ENCODE data around the gene CLIC5. TPM values are rescaled to one million over a fixed set of nuclear protein-coding genes. Genes with fewer than 3 reads are reported as not detected.

Gene CLIC5
- total RNA-seq, 4 donors from 2014 or later = 0.56 to 1.3 (median 1.2) TPM

DNA sequence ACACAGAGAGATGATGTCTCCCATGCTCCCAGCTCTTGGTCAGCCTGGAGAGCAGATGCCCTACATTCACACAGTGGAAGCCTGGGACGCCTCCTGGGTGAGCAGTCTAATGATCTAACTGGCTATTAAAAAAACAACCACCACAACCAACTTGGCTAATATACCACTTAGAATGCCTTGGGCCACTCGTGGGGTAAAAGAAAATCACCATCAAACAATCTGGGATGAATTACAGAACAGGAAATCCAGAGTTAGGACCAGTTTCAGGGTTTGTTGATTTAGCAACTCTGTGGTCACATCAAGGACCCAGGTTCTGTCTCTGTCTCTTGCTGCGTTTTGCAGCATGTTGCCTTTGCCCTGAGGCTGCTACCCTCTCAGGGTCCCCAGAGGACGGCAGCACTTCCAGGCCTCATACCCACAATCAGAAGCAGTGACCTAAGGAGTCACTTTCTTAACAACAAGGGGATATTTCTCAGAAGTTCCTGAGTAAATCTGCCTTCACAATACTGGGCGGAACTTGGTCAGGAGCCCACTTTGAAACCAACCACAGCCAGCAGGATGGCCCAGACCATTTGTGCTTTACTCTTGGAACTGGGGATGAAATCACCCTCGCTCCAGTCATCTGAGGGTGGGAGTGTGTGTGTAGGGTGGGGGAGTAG lies 118.7 kb downstream of the CLIC5 start:
- no peaks in the 10 kb centered on the region for H3K36me3 ChIP-seq
- H3K27ac ChIP-seq = no peak overlapping the region
- 31 to 41% methylated on average over 3 to 4 of the region's 6 CpGs for WGBS, 2 donors
- H3K4me1 ChIP-seq = no peaks in the 10 kb centered on the region
- DNase-seq = no peak
- TF ChIP-seq, protein P1, sequence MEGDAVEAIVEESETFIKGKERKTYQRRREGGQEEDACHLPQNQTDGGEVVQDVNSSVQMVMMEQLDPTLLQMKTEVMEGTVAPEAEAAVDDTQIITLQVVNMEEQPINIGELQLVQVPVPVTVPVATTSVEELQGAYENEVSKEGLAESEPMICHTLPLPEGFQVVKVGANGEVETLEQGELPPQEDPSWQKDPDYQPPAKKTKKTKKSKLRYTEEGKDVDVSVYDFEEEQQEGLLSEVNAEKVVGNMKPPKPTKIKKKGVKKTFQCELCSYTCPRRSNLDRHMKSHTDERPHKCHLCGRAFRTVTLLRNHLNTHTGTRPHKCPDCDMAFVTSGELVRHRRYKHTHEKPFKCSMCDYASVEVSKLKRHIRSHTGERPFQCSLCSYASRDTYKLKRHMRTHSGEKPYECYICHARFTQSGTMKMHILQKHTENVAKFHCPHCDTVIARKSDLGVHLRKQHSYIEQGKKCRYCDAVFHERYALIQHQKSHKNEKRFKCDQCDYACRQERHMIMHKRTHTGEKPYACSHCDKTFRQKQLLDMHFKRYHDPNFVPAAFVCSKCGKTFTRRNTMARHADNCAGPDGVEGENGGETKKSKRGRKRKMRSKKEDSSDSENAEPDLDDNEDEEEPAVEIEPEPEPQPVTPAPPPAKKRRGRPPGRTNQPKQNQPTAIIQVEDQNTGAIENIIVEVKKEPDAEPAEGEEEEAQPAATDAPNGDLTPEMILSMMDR (IDR thresholded peaks at IDR 0.05) = no peak
- no peak for TF ChIP-seq POLR2A (IDR thresholded peaks at IDR 0.05)
- H3K27me3 ChIP-seq = no peaks in the 10 kb centered on the region
- H3K9me3 ChIP-seq = no peaks in the 10 kb centered on the region
- intact Hi-C loops (cut with DNase I) = no loop called here
- no peak overlapping the region for H3K4me3 ChIP-seq

DNA sequence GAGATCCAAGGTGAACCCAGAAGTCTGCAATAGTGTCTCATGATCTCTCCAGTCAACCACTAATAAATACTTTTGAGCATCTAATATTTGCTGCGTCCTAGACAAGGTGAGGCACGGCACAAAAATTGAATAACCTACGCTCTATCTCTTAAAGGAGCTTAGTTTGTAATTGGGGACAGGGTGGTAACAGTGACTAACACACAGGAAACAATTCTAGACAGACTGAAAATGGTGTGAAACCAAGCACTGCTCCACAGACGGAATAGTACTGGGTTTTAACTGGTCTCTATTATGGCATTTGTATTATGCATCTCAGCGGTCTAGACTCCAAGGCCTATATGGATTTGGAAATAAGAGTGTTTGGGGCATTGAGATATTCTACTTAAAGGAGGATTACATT lies 120.1 kb downstream of the CLIC5 start:
- Histone ChIP-seq H3K27me3 (no peaks in the 10 kb centered on the region), H3K36me3 (no peaks in the 10 kb centered on the region), H3K27ac (no peak overlapping the region), H3K4me3 (no peak overlapping the region), H3K4me1 (no peaks in the 10 kb centered on the region), H3K9me3 (no peaks in the 10 kb centered on the region)
- no peak for TF ChIP-seq POLR2A (IDR thresholded peaks at IDR 0.05)
- TF ChIP-seq, protein P1 (IDR thresholded peaks at IDR 0.05) = no peak
- WGBS, 2 donors = 60 to 67% methylated on average over 5 of the region's 5 CpGs
- DNase-seq = no peak
- intact Hi-C loops (cut with DNase I) = no loop called here

DNA sequence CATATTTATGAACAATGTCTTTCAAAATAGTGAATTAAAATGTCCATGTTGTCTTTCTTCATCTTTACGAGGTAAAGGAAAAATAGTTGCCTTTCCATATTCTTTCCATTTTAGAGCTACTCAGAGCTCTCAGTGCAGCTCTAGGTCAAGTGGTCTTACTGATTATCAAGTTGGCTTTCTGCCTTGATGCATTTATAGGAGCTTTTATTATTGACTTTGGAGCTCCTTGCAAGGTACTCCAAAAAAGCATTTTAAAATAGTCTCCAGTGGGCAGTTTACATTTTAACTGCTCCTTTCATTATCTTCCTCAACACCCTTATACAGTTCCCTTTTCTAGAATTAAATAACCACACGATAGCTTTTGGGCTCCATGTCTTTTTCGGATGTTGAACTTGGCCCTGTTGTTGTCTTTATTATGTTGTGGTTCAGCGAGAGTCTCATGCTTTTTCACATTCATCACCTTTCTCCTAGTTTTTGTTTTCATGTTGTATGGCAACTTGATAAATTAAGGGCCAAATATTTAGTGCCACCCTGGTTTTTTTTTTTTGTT lies 122.9 kb downstream of the CLIC5 start:
- 67 to 75% methylated on average over 4 of the region's 4 CpGs for WGBS, 2 donors
- Histone ChIP-seq H3K36me3 (no peaks in the 10 kb centered on the region), H3K27me3 (no peaks in the 10 kb centered on the region), H3K27ac (no peak overlapping the region), H3K4me1 (no peaks in the 10 kb centered on the region), H3K9me3 (no peaks in the 10 kb centered on the region), H3K4me3 (no peak overlapping the region)
- no peak for TF ChIP-seq POLR2A (IDR thresholded peaks at IDR 0.05)
- TF ChIP-seq, protein P1 (IDR thresholded peaks at IDR 0.05) = no peak
- DNase-seq = no peak
- intact Hi-C loops (cut with DNase I) = no loop called here

DNA sequence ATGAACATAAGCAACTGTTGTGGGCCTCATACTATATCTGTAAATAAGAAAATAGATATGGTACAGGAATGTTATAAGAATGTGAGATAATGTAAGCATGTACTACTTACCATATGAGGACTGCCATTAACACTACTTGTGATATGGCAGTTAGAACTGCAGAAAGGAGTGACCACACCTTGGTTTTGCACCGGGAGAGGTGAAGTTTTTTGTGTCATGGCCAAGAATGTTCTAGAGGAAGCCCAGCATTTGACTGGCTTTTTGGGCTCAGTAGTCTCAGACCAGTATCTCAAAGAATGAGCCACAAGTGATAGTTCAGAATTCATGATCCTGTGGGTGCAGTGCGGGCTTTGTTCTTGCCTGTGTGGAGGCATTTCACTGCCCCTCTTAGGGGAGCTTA lies 123.5 kb downstream of the CLIC5 start:
- no peak for DNase-seq
- Histone ChIP-seq H3K9me3 (no peaks in the 10 kb centered on the region), H3K27ac (no peak overlapping the region), H3K36me3 (no peaks in the 10 kb centered on the region), H3K27me3 (no peaks in the 10 kb centered on the region), H3K4me1 (no peaks in the 10 kb centered on the region), H3K4me3 (no peak overlapping the region)
- intact Hi-C loops (cut with DNase I) = no loop called here
- WGBS, 2 donors = 93% methylated on average over 2 of the region's 2 CpGs
- TF ChIP-seq, protein P1 (IDR thresholded peaks at IDR 0.05) = no peak
- TF ChIP-seq POLR2A (IDR thresholded peaks at IDR 0.05) = no peak

DNA sequence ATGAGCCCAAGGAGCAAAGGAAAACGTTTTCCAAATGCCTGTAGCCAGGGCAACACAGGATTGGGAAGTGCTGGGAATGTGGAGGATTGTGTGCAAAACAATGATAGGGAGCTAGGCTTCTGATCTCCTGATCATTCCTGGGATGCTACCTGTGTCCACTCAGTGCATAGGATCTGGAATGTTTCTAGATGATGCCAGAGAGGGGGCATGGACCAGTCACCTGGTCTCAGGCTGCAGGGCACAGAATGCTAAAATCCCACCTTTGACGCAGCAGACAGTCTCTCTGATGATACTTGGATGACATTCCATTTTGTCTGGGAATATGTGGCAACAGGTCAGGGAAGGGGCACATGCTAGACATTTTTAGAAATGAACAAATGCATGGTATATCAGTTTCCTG lies 128.9 kb downstream of the CLIC5 start:
- H3K4me1 ChIP-seq = no peaks in the 10 kb centered on the region
- no peak for DNase-seq
- H3K9me3 ChIP-seq = no peaks in the 10 kb centered on the region
- 42 to 52% methylated on average over 2 of the region's 2 CpGs for WGBS, 2 donors
- H3K27me3 ChIP-seq = peaks cover 0 to 7% (median 0%) of the 10 kb centered on the region in 4 donors
- H3K27ac ChIP-seq = no peak overlapping the region
- H3K4me3 ChIP-seq = no peak overlapping the region
- intact Hi-C loops (cut with DNase I) = no loop called here
- H3K36me3 ChIP-seq = no peaks in the 10 kb centered on the region
- no peak for TF ChIP-seq POLR2A (IDR thresholded peaks at IDR 0.05)
- TF ChIP-seq, protein P1 (IDR thresholded peaks at IDR 0.05) = no peak

Measured in esophagus squamous epithelium (tissue), 5 donors.